MM.1S (cell line): ENCODE data around the gene ISYNA1.

Experiments used
- EZH2 ChIP-seq: fragments of 300-600 bp; sonication (generic); optimal IDR thresholded peaks from 2 replicates; pipeline ENCODE3; 2017; ENCODE audit warnings: low read depth, mild to moderate bottlenecking, antibody characterized with exemption, low read length, mixed read lengths
- TF ChIP-seq, protein P1 (sequence below): fragments of 300-600 bp; sonication (generic); IDR thresholded peaks from 2 replicates; pipeline ENCODE4 v1.5.1; 2016; ENCODE audit warnings: antibody characterized with exemption, low read length, mixed read lengths

DNA sequence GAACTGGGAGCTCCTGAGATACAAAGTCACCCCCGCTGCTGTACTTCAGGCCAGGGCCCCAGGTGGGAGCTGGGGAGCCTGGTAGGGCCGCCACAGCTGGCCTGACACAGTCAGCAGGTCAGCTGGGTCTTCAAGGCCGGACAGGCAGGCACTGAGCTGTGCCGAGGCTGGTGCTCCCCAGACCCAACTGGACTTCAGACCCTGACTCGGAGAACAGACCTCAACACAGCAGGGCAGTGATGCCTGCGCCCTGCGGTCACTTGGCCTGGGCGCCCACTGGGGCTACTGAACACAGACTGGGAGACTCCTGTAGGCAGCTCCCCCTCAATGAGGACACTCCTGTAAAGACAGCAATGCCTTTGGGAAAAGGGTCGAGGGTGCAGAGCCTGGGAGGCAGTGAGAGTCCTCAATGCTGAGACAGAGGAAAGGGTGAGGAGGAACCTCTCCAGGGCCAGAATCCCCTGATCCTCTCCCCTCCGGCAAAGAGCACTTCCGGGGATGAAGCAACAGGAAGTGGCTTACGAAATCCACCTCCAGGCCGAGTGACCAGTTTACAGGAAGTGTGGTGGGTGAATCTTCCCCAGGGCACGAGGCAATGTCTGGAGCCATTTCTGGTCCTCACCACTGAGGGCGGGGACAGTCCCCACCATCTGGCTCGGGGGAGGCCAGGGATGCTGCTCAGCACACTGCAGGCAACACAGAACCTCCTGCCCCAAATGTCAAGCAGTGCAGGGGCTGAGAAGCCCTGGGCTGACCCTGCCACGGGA is 40.8 kb upstream of the ISYNA1 start:
- TF ChIP-seq EZH2, result no peak
- TF ChIP-seq, protein P1, sequence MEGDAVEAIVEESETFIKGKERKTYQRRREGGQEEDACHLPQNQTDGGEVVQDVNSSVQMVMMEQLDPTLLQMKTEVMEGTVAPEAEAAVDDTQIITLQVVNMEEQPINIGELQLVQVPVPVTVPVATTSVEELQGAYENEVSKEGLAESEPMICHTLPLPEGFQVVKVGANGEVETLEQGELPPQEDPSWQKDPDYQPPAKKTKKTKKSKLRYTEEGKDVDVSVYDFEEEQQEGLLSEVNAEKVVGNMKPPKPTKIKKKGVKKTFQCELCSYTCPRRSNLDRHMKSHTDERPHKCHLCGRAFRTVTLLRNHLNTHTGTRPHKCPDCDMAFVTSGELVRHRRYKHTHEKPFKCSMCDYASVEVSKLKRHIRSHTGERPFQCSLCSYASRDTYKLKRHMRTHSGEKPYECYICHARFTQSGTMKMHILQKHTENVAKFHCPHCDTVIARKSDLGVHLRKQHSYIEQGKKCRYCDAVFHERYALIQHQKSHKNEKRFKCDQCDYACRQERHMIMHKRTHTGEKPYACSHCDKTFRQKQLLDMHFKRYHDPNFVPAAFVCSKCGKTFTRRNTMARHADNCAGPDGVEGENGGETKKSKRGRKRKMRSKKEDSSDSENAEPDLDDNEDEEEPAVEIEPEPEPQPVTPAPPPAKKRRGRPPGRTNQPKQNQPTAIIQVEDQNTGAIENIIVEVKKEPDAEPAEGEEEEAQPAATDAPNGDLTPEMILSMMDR, result no peak
